Measurements from ENCODE around the gene PHACTR1. TPM values are rescaled to one million over a fixed set of nuclear protein-coding genes. Genes with fewer than 3 reads are reported as not detected.

Gene PHACTR1
- total and polyA plus RNA-seq, 9 of the 15 experiments (the other 6 are each of a cell fraction or from before 2014, with no cell fraction given), result 11.5 to 32.6 (median 22.0) TPM

DNA sequence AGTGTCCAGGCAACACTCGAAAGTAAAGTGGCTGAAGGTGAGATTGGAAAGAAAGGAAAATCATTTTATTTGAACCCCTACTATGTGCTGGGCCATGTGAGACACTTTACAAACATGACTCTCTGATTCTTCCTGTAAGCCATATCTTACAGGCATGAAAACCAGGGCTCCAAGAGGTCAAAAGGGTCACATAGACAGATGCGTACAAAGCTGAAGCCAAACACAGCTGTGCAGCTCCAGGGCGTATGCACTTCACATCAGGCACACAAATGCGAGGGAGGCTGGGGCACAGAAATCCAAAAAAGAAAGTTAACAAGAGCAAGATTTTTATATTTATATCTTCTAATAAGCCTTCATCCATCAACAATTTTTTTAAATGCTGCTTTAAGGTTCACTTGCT lies 176.5 kb downstream of the PHACTR1 start:
- WGBS (ENCODE audit: insufficient coverage, low coverage, missing lambda C conversion rate), result 3% methylated on average over 4 of the region's 4 CpGs
- CTCF ChIA-PET (ENCODE audit: low intra/inter-chr PET ratio), result no interaction called here
- Histone ChIP-seq H3K27me3 (ENCODE audit: control insufficient read depth in 2 of 2, insufficient read depth in 2 of 2, low read length in 2 of 2) (peaks cover 2 to 3% of the 10 kb centered on the region in 2 experiments; a peak in 2 of 5 replicates), H3K4me2 (ENCODE audit: insufficient read depth, low read length) (no peak overlapping the region), H3K36me3 (ENCODE audit: control insufficient read depth, insufficient read depth, low read length) (no peaks in the 10 kb centered on the region), H4K20me1 (replicated peaks; ENCODE audit: control insufficient read depth, insufficient read depth, low read length) (no peaks in the 10 kb centered on the region), H3K79me2 (ENCODE audit: control insufficient read depth, insufficient read depth, low read length) (no peaks in the 10 kb centered on the region), H3K9ac (ENCODE audit: insufficient read depth in 1 of 2, low read depth in 2 of 2, low read length in 2 of 2) (no peak overlapping the region), H3K9me3 (replicated peaks; ENCODE audit: control insufficient read depth, insufficient read depth, low read depth, low read length) (peaks cover 4% of the 10 kb centered on the region), H3K4me1 (replicated peaks in 1 of 2; ENCODE audit: control insufficient read depth in 2 of 2, insufficient read depth in 2 of 2, low read length in 2 of 2) (no peaks in the 10 kb centered on the region), H3K4me3 (no peak overlapping the region), H3K9me1 (ENCODE audit: control insufficient read depth, insufficient read depth, low read length) (no peaks in the 10 kb centered on the region), H2AFZ (ENCODE audit: low read depth, low read length) (no peak overlapping the region), H3K27ac (ENCODE audit: extremely low read depth, low read depth, low read length) (no peak overlapping the region)
- FAIRE-seq, result no peak
- no peak for TF ChIP-seq NR3C1 (CRISPR knock-in tag; IDR thresholded peaks at IDR 0.05)
- TF ChIP-seq ZNF436 (CRISPR knock-in tag; IDR thresholded peaks at IDR 0.05), result no peak
- TF ChIP-seq, protein P1, sequence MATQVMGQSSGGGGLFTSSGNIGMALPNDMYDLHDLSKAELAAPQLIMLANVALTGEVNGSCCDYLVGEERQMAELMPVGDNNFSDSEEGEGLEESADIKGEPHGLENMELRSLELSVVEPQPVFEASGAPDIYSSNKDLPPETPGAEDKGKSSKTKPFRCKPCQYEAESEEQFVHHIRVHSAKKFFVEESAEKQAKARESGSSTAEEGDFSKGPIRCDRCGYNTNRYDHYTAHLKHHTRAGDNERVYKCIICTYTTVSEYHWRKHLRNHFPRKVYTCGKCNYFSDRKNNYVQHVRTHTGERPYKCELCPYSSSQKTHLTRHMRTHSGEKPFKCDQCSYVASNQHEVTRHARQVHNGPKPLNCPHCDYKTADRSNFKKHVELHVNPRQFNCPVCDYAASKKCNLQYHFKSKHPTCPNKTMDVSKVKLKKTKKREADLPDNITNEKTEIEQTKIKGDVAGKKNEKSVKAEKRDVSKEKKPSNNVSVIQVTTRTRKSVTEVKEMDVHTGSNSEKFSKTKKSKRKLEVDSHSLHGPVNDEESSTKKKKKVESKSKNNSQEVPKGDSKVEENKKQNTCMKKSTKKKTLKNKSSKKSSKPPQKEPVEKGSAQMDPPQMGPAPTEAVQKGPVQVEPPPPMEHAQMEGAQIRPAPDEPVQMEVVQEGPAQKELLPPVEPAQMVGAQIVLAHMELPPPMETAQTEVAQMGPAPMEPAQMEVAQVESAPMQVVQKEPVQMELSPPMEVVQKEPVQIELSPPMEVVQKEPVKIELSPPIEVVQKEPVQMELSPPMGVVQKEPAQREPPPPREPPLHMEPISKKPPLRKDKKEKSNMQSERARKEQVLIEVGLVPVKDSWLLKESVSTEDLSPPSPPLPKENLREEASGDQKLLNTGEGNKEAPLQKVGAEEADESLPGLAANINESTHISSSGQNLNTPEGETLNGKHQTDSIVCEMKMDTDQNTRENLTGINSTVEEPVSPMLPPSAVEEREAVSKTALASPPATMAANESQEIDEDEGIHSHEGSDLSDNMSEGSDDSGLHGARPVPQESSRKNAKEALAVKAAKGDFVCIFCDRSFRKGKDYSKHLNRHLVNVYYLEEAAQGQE (IDR thresholded peaks at IDR 0.05; ENCODE audit: borderline replicate concordance), result no peak
- TF ChIP-seq, protein P1 (CRISPR knock-in tag; IDR thresholded peaks at IDR 0.05; ENCODE audit: low read depth), result no peak
- in situ Hi-C loops (cut with MboI) (loop anchor here (10.0 kb wide), 1 partner anchor 1308 kb away; no protein-coding TSS in a partner anchor), intact Hi-C loops (cut with micrococcal nuclease) (loop anchor here (5.0 kb wide), 1 partner anchor 1306 kb away; no protein-coding TSS in a partner anchor)
- no TSS peak for BruUV-seq (replicated peaks)
- DNase-seq (ENCODE audit: extremely low read depth in 1 of 4, low spot score in 3 of 4), result no peak
- ATAC-seq, result no peak
- POLR2A ChIA-PET, result no interaction called here
